CD4-positive, alpha-beta T cell treated with Interleukin-15 for 1 hour (primary cell): ENCODE results near the gene GPRIN2.

Experiments
- DNase-seq: peaks from one replicate; pipeline ENCODE4 v3.0.0-alpha.2; 2020

The GPRIN2 gene

DNA sequence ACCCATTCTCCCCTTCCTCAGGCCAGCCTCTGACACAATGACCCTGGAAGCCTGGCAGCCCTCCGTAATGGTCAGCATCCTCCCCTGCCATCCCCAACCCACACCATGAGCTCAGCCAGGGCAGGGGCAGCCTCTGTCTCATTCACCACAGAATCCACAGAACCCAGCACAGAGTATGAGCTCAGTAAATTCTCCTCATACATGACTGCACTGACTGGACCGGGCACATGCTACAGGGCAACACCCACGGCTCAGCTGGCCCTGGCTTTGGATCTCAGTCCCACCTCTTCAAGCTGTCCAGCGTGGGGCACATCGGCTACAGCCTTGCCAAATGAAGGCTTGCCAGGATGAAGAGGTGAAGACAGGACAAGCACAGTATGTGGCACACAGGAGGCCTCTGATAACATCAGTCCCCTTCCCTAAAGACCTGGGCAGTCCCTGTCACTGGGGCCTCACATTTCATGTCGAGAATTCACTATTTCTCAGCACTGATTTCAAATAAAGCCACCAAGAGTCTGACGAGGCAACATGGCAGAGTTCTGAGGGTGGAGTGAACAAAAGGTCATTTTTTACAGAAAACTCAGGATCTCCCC, 7.9 kb downstream of the GPRIN2 start:
- DNase-seq = no peak

DNA sequence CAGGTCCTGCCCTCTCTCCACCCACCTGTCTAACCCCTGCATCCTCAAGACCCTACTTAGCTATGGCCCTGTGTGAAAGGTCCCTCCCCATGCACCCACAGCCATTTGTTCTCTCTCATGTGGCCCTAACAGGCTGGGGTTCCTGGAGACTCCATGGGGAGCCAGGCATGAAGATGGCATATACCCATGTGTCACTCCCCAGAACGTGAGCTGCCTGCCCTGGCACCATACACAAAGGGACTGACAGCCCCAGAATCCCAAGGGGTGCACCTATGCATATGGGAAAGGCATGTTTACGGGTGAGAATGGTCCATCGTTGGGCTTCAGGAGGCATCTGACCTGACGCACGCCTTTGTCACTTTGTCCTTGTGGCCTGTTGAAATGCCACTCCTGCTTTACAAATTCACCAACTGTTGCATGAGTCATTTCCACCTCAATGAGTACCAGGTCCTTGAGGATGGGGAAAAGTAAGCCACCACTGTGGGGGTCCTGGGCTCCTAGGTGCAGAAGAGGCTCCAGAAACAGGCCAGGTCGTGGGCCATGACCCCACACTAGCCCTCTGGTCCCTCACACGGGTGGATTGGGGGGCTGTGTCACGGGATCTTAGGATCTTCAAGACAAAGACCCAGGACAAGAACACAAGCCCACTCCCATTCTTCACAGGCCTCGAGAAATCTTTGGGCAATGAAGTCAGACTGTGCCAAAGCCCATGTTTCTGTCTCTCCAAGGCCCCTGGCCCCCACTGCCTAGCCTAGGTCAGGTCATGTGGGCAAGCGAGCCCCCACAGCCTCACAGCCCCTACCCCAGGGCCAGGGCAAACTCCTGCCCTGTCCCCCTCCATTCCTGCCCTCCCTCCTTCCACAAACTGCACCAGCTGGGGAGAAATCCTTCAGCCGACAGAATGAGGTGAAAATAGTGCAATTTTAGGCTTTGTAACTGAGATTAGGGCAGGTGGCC, 8.6 kb downstream of the GPRIN2 start:
- DNase-seq = peak; percentile 16

DNA sequence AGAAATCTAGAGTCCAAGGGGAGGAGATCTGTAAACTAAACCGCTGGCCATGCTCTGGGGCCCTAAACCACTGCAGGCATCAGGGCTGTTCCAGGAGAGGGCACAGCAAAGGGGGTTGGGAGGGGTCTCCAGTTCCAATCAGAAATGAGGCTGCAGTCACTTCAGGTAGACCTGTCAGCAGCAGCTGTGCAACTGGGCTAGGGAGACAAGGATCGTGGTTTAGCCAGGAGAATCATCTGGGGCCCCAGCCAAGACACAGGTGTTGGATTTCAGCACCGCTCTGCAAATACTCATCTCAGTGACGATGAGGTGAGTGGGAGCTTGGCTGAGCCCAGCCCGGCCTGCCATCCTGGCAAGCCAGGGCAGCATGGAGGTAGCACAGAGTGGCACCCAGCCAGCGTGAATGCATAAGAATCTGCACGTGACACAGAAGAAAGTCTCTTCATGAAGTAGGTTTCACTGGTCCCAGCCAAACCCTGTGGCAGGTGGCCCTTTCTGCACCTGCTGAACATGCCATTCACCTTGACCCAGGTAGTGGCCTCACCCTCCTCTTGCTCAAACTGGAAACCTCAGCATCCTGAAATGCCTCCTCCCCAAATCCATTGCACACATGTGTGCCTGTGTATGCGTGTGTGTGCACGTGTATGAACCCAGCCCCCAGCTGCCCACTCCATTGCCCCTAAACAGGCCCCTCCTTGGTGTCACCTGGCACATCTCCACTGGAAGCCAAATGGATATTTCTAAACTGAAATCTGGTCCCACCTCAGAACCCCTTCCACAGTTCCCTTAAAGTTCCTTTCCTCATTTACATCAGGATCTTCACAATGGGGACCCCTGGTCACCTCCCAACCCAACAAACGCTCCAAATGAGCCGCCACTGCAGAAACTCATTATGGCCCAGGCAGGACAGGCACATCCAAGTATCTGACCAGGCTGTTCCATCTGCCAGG, 9.6 kb downstream of the GPRIN2 start:
- peak; percentile 16 for DNase-seq

DNA sequence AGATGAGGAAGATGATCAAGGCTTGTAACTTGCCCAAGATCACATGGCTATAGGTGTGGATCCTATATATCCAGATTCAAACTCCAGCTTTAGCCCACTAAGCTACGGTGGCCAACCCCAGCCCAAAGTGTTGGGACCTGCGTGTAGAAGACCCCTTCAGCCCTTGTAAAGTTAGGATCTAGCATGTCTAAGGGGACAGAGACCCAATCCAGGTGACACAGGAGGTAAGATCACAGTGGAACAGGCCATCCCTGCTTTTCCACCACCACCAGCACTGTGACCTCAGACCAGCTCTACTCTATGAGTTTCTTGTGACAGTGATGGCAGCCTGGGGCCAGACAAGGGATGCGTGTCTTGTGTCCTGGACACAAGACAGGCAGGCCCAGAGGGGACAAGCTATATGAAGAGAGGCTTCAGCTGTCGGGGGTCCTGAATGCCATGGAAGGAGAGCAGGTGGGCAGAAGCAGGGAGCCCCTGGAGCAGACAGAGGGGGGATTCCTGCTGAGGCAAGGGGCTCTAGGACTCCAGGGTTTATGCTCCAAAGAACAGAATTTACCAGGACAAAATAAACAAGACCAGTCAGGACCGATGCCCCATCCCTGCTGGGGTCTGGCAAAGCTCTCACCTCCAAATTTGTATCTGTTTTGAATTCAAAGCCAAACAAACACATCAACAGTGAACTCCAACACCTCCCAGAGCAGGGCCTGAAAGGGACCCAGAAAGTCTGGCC, 10.4 kb downstream of the GPRIN2 start:
- DNase-seq = peak; percentile 16

DNA sequence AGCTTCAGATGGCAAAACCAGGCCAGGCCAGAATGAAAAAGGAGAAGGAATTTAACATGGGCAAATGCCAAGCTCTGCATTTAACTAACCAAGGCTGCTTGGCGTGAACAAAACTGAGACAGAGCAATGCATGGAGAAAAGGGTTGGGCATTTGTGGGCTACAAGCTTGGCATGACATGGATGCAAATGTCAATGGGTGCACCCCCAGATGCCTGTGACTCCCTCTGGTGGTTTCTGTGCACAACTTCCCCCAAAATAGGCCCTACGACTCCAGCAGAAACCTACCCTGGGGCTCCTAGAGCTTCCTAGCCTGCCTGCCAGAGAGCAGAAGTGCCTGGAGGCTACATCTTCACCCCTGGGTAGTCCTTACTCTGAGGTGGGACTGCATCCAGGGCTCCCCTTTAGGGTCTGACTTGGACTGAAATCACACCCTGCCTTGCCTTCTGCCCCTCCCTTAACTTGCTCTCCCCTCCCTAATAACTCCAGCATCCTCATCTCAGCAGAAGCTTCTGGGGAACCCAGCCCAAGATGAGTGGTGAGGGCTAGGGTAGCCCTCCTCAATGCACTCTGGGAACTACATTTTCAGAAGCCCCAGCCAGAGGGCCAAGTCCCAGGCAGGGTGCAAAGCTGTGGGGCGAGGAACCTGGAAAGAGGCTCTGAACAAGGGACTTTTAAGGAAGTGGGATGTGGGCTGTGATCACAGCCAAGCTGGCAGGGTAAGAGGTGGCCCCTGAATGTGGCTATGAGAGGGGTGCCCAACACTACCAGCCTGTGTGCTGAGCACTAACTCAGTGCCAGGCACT, 11.3 kb downstream of the GPRIN2 start:
- peak; percentile 18 for DNase-seq

DNA sequence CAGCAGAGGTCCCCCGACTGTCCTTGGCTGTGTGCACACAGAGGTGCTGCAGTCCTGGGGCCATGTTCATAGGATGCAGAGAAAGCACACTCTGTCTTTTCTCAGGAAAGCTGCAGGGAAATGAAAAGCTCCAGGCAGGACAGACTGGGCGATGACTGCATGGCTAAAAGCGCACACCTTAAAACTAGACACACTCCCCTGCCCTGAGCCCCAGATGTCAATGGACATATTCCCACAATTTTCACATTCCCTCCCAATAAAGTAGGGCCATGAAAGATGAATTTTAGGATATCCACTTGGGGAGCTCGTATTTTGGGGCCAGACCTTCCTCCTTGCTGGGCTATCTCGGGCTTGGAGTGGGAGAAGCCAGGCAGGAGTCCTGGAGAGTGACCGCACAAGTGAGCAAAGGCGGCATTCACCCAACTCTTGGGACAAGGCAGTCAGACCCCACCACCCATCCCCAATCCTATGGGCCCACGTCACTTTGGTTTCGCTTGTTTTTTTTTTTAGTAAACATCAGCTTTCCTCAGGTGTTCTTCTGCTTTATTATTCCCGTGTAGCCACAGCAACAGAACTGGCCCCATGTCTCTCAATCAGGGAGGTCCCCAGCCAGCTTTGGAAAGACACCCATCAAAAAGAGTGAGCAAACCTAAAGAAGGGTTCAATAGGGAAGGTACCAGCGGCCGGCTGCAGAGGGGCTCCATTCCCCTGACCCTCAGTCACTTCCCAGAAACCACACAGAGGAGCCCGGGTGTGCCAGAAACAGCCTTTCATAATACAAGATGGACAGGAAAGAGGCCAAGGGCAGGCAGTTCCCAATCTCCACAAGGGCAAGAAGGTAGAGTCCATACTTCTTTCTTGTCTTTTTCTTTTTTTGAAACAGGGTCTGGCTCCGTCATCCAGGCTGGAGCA, 12.7 kb downstream of the GPRIN2 start:
- DNase-seq = peak; percentile 16

DNA sequence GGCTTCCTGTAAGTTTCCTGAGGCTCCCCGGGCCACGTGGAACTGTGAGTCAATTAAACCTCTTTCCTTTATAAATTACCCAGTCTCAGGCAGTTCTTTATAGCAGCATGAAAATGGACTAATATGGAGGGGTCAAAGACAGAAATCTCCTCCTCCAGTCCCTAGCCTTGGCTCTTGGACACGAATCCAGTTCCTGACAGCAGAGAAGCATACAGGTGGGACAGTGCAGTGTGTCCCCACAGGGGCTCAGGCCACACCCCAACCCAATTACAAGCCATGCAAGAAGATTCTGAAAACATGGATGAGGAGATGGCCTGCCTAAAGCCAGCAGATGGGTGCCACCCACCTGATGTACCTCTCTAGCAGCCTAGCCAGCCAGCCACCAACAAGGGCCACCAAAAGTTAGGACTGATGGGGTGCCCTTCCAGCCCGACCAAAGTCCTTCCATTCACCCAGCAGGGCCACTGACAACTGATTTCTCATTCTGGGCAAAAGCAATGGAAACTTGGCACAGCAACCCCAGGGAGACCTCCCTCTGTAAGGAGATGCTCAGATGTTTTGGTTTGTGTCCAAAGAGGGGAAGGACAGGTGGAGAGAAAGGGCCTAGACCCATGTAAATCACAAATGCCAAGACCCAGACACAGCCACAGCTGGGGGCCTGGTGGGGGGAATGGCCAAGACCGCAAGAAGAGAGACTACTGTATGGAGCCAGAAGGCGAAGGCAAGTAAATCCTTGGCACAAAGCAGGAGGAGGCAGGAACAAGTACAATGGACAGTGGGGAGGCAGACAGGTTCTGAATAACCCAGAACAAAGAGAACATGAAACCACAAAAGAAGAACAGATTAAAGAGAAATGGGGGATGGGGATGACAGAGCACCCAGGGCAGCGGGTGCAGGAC, 13.6 kb downstream of the GPRIN2 start:
- DNase-seq = peak; percentile 11

DNA sequence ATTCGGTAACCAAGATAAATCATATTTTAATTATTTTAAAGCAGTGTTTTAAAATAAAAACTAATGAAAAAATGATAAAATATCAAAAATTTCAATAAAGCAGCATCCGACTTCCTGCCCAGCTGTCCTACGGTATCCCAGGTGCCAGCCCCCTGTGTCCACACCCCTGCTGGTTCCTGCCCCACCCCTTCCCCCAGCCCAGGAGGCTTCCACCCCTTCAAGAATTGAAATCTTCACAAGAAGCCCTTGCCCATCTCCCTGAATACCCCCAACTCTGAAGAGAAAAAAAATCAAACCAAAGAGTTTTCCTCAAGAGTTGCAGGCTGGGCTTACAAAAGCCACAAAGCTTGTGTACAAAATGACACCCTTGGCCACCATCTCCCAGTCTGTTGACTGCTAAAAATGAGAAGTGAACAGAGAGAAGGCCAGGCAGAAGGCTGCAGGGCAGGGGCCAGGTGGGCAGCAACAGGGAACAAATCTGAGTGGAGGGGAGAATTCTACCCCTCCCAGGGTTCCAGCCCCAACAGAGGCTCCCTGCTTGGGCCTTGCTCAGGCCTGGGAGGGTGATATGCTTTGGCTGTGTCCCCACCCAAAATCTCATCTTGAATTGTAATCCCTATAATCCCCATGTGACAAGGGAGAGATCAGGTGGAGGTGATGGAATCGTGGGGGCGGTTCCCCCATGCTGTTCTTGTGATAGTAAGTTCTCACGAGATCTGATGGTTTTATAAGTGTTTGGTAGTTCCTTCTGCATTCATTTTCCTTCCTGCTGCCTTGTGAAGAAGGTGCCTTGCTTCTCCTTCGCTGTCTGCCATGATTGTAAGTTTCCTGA, 14.5 kb downstream of the GPRIN2 start:
- peak; percentile 17 for DNase-seq

DNA sequence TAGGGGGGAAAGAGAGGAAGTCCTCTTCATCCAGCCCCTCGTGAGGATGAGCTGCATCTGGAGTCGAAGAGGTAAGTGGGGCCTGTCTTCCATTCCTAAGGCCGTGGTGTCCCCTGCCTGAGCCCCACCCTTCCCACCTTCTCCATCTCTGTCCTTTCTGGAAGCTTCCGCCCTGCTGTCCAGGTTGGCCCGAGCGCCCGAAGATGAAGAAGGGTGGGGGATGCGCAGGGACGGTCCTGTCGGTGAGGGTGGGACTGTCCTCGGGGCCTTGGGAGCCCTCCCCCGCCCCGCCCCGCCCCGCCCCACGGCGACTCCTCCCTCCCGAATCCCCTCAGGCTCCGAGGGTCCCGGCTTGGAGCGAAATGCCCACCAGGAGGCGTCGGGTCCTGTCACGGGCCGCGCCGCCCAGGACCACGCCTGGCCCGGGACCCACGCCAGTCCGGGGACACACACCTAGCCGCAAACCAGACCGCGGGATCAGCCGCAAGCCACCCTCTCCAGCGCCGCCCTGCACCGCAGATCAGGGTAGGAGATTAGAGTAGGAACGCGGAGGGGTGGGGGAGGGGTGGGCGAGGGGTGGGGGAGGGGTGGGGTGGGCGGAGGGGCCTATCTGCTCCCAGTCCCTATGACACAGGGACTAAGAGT, 15.3 kb downstream of the GPRIN2 start:
- peak; percentile 11 for DNase-seq

DNA sequence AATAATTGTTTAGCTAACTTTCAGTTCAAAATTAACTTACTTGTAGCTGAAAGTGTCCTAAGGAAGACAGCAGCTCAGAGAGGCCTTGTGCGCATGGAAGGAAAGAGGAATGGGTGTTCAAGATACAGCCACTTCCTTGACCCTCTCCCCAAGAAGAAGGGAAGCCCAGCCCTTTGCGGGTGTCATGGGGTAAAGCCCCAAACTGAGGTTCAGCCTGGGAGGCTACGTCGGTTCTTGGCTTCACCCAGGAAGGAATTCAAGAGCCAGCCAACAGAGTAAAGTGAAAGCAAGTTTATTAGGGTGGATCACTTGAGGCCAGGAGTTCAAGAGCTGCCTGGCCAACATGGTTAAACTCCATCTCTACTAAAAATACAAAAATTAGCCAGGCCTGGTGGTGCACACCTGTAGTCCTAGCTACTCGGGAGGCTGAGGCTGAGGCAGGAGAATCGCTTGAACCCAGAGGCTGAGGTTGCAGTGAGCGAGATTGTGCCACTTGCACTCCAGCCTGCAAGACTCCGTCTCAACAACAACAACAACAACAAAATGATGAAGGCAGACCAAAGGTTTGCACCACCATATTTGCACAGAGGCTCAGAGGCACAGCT, 15.9 kb downstream of the GPRIN2 start:
- peak; percentile 13 for DNase-seq

DNA sequence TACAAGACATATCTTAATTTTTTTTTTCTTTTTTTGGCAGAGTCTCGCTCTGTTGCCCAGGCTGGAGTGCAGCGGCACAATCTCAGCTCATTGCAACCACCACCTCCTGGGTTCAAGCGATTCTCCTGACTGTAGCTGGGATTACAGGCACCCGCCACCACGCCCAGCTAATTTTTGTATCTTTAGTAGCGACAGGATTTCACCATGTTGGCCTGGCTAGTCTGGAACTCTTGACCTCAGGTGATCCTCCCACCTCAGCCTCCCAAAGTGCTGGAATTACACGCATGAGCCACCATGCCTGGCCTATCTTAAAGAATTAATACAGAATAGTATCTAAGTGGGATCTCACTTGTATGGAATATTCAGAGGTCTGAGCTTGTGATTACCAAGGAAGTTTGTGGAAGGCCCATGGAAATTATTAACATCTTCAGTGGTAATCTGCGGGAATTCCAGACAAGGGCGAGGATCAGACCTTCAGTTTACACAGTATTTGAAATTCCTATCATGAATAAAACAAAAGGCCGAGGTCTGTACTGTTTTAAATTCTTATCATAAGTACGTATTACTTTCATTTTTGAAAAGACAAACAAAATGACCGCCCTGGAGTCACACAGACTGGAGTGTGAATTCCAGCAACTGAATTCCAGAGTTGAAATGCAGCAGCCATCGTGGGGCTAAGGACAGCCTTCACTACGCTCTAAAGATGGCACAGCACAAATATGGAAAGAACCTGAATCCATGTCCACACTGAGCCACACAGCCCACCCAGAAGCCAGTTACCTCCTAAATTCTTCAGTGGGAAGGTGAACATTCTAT, 16.7 kb downstream of the GPRIN2 start:
- DNase-seq = peak; percentile 5

DNA sequence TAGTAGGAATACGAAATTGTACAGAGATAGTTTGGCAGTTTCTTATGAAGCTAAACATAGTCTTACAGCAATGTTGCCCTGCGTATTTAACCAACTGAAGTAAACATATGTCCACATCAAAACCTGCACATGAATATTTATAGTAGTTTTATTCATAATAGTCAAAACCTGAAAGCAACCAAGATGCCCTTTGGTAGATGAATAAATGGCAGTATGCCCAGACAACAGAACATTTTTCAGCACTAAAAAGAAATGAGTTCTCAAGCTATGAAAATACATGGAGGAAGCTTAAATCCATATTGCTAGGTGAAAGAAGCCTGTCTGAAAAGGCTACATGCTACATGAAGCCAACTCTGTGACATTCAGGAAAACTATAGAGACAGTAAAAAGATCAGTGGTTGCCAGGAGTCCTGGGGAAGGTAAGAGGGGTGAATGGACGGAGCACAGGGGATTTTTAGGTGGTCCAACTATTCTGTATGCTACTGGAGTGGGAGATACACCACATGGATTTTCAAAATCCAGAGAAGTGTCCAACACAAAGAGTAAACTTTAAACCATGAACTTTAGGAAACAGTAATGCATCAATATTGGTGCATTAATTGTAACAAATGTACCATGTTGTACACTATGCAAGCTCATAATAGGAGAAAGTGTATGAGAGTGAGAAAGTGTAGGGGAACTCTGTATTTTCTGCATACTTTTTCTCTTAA, 17.6 kb downstream of the GPRIN2 start:
- peak; percentile 12 for DNase-seq

DNA sequence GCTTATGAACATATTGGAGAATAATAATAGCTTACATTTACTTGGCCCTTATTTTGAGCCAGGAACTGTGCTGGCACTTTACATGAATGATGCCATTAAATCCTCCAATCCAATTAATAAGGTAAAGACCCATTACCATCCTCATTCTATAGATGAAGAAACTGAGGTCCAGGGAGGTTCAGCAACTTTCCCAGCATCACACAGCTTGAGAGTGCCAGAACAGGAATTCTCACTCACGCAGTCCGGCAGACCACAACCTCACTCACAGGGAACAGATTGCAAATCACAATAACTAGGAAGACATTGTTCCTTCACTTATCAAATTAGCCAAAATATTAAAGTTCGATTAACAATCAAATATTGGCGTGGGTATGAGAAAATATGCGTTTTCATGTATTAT, 18.3 kb downstream of the GPRIN2 start:
- DNase-seq = peak; percentile 5

DNA sequence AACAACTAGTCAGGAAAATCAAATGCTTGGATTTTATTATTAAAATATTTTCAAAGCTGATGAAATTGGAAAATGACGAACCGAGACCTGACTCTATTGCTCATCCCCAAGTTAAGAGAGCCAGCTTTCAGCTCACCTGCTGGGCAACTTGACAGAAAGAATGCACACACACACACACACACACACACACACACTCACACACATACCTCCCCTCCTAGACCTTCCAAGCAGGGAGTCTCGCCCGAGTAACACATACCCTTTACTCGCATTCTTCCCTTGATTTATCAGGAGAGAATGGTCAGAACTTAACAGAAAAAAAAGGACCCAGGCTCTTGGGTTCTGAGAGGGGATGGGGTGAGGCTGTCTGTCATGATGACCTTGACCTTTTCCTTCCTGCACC, 19.1 kb downstream of the GPRIN2 start:
- no peak for DNase-seq

DNA sequence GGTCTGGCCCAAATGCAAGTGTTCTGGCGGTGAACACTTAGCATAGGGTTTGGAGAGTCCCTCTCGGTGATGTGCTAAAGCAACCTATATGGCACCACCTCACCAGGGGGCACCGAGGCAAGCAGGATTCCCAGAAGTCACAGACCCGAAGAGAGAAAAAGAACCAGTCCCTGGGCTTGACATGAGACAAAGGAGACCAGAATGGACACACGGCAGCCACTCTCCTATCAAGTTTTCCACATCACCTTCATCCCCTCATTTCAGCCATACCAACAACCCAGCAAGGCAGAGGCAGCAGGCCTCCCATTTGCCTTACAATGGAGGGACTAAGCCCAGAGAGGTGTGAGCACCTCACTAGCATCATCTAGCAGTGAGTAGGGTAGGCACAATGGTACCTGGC, 19.7 kb downstream of the GPRIN2 start:
- no peak for DNase-seq

DNA sequence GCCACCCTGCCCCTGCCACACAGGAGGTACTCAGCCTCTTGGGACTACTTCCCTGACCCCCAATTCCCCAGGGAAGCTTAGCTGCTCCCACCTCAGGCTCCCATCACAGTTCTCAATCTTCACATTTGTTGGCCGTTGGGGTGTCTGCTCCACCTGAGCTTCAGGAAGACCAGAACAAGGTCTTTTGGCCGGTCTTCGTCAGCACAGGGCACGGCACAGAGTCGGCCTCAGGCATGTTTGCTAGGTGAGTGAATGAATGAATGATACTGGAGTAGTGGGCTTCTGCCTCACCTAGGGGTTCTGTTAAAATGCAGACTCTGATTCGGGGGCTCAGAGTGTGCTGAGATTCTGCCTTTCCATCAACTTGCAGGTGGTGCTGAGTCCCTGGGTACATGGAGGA, 20.3 kb downstream of the GPRIN2 start:
- no peak for DNase-seq
